ENCODE measurements around the gene GPC6. TPM values are rescaled to one million over a fixed set of nuclear protein-coding genes. Genes with fewer than 3 reads are reported as not detected.

Gene GPC6
- total RNA-seq, 4 donors from 2014 or later: 13.7 to 21.7 (median 16.5) TPM

- ATAC-seq: no peak
- Histone ChIP-seq H3K36me3 (no peaks in the 10 kb centered on the region), H3K9me3 (no peaks in the 10 kb centered on the region), H3K27ac (no peak overlapping the region), H3K27me3 (no peaks in the 10 kb centered on the region), H3K4me1 (no peaks in the 10 kb centered on the region), H3K4me3 (no peak overlapping the region)
- WGBS, 2 donors (ENCODE audit: low coverage in 1 of 2): 86 to 89% methylated on average over 1 to 5 of the region's 6 CpGs
- TF ChIP-seq, protein P1, sequence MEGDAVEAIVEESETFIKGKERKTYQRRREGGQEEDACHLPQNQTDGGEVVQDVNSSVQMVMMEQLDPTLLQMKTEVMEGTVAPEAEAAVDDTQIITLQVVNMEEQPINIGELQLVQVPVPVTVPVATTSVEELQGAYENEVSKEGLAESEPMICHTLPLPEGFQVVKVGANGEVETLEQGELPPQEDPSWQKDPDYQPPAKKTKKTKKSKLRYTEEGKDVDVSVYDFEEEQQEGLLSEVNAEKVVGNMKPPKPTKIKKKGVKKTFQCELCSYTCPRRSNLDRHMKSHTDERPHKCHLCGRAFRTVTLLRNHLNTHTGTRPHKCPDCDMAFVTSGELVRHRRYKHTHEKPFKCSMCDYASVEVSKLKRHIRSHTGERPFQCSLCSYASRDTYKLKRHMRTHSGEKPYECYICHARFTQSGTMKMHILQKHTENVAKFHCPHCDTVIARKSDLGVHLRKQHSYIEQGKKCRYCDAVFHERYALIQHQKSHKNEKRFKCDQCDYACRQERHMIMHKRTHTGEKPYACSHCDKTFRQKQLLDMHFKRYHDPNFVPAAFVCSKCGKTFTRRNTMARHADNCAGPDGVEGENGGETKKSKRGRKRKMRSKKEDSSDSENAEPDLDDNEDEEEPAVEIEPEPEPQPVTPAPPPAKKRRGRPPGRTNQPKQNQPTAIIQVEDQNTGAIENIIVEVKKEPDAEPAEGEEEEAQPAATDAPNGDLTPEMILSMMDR (IDR thresholded peaks at IDR 0.05): no peak
- TF ChIP-seq POLR2A (IDR thresholded peaks at IDR 0.05): no peak
- no peak for TF ChIP-seq EP300 (IDR thresholded peaks at IDR 0.05)
- no peak for TF ChIP-seq POLR2AphosphoS5 (IDR thresholded peaks at IDR 0.05)
Observed at GRCh38 chr13:94006296-94006695, 779.7 kb downstream of the GPC6 start.

DNA sequence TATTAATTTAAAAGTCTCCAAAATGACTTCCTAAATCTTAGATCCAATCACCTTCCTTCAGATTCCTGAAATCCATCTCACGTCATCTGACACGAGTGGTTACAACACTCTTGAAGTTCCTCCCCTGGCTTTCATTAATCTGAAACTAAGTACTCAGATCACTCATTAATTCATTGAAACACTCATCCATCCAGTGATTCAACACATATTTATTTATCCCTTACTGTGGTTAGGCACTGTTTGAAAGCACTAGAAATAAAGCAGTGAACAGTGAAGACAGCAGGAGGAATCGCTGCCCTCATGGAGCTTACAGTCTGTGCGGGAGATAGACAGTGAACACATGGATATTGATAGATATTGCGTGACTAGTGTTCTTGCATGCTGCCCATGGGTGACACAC is 780.5 kb downstream of the GPC6 start:
- H3K9me3 ChIP-seq: no peaks in the 10 kb centered on the region
- WGBS, 2 donors (ENCODE audit: low coverage in 1 of 2): 90 to 95% methylated on average over 3 of the region's 5 CpGs
- no peak overlapping the region for H3K27ac ChIP-seq
- H3K4me3 ChIP-seq: no peak overlapping the region
- no peaks in the 10 kb centered on the region for H3K27me3 ChIP-seq
- H3K4me1 ChIP-seq: no peaks in the 10 kb centered on the region
- TF ChIP-seq POLR2A (IDR thresholded peaks at IDR 0.05) (no peak), POLR2AphosphoS5 (IDR thresholded peaks at IDR 0.05) (no peak), EP300 (IDR thresholded peaks at IDR 0.05) (no peak)
- TF ChIP-seq, protein P1 (IDR thresholded peaks at IDR 0.05): no peak
- no peak for ATAC-seq
- H3K36me3 ChIP-seq: no peaks in the 10 kb centered on the region

DNA sequence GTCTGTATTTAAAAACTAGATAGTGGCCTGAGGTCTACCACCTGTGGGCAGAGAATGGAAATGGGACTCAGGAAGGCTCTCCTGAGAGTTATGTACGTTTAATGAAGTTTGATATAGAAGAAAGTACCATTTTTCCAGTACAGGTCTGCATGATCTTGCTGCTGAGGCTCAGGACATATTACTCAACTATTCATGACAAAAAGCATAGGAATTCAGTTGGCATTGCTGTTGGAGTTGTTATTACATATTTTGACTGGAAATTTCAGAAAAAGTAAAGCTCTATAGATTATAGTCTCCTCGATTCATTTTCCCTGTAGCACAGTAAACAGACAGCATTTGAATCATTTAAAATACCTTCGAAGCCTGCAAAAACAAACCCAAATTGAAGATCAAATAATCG is 783.1 kb downstream of the GPC6 start:
- H3K27ac ChIP-seq: no peak overlapping the region
- no peaks in the 10 kb centered on the region for H3K4me1 ChIP-seq
- no peaks in the 10 kb centered on the region for H3K27me3 ChIP-seq
- H3K36me3 ChIP-seq: no peaks in the 10 kb centered on the region
- no peak for TF ChIP-seq POLR2AphosphoS5 (IDR thresholded peaks at IDR 0.05)
- TF ChIP-seq, protein P1 (IDR thresholded peaks at IDR 0.05): no peak
- no peak for TF ChIP-seq EP300 (IDR thresholded peaks at IDR 0.05)
- TF ChIP-seq POLR2A (IDR thresholded peaks at IDR 0.05): no peak
- 65 to 83% methylated on average over 3 to 4 of the region's 4 CpGs for WGBS, 2 donors (ENCODE audit: low coverage in 1 of 2)
- no peak for ATAC-seq
- H3K4me3 ChIP-seq: no peak overlapping the region
- H3K9me3 ChIP-seq: no peaks in the 10 kb centered on the region

GRCh38 chr13:94014461-94014860 is 787.9 kb downstream of the GPC6 start:
- WGBS, 2 donors (ENCODE audit: low coverage in 1 of 2): 53 to 63% methylated on average over 2 of the region's 2 CpGs
- H3K27me3 ChIP-seq: no peaks in the 10 kb centered on the region
- H3K4me3 ChIP-seq: no peak overlapping the region
- no peaks in the 10 kb centered on the region for H3K36me3 ChIP-seq
- TF ChIP-seq EP300 (IDR thresholded peaks at IDR 0.05) (no peak), POLR2AphosphoS5 (IDR thresholded peaks at IDR 0.05) (no peak), POLR2A (IDR thresholded peaks at IDR 0.05) (no peak)
- TF ChIP-seq, protein P1 (IDR thresholded peaks at IDR 0.05): no peak
- no peak for ATAC-seq
- H3K9me3 ChIP-seq: no peaks in the 10 kb centered on the region
- H3K27ac ChIP-seq: no peak overlapping the region
- no peaks in the 10 kb centered on the region for H3K4me1 ChIP-seq

DNA sequence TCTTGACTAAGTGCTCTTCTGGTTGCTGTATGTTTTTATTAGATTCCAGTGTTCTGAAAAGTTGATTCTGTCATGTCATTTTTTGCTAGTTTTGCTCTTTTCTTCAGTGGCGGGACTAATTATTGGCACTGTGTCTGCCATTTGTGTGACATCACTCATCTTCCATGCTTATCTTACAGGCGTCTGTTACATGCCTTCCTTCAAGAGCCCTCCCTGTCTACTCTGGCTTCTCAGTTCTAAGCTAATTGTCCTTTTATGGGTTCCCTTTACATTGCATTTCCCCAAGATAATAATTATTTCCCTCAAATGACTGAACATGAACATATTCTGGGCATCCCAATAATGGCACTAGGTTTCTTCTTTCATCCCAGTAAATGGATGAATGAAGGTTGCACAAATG is 793.8 kb downstream of the GPC6 start:
- H3K27ac ChIP-seq: no peak overlapping the region
- ATAC-seq: no peak
- no peaks in the 10 kb centered on the region for H3K27me3 ChIP-seq
- H3K4me1 ChIP-seq: no peaks in the 10 kb centered on the region
- no peaks in the 10 kb centered on the region for H3K9me3 ChIP-seq
- WGBS, 2 donors (ENCODE audit: low coverage in 1 of 2): 67% methylated on average over 2 of the region's 2 CpGs; no CpG with 5 or more reads in 1 of the 2 donors
- TF ChIP-seq POLR2AphosphoS5 (IDR thresholded peaks at IDR 0.05) (no peak), POLR2A (IDR thresholded peaks at IDR 0.05) (no peak), EP300 (IDR thresholded peaks at IDR 0.05) (no peak)
- TF ChIP-seq, protein P1 (IDR thresholded peaks at IDR 0.05): no peak
- H3K36me3 ChIP-seq: no peaks in the 10 kb centered on the region
- no peak overlapping the region for H3K4me3 ChIP-seq
